HG03139 (cell line): Measurements from ENCODE around the gene PAH.

Experiments used
- ATAC-seq: cut with Tn5 transposase; IDR thresholded peaks from one replicate; pipeline ENCODE4 v1.9.1; 2021; ENCODE audit not compliant: unreplicated experiment

Gene PAH

DNA sequence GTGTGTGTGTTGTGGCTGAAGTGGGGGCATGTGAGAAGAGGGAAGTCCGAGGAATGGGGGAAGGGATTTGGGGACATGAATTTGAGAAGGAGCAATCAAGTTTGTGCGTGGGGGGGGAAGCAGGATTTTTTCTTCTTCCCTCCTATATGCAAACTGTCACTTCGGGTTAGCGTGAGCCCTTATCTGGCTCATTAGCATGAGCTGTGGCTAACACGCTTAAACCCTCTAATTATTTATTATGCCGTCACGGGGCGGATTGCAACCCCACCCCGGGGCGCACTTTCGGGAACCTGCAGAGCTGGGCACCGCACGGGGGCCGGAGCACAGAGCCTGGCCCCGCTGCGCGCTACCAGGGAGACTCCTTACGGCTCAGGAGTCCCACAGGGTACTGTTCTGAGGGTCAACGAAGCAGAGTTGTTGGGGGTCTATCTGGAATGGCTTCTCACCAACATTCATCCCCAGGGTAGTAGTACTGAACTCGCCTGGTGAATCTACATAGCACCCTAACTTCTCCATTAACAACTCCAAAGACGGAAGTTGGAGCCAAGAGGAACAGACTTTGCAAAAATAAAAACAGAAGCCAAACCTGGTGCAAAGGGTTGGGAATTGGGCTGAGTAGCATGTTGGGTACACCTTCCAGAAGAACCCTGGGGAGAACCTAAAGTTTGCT is 34.0 kb upstream of the PAH start:
- ATAC-seq = no peak

DNA sequence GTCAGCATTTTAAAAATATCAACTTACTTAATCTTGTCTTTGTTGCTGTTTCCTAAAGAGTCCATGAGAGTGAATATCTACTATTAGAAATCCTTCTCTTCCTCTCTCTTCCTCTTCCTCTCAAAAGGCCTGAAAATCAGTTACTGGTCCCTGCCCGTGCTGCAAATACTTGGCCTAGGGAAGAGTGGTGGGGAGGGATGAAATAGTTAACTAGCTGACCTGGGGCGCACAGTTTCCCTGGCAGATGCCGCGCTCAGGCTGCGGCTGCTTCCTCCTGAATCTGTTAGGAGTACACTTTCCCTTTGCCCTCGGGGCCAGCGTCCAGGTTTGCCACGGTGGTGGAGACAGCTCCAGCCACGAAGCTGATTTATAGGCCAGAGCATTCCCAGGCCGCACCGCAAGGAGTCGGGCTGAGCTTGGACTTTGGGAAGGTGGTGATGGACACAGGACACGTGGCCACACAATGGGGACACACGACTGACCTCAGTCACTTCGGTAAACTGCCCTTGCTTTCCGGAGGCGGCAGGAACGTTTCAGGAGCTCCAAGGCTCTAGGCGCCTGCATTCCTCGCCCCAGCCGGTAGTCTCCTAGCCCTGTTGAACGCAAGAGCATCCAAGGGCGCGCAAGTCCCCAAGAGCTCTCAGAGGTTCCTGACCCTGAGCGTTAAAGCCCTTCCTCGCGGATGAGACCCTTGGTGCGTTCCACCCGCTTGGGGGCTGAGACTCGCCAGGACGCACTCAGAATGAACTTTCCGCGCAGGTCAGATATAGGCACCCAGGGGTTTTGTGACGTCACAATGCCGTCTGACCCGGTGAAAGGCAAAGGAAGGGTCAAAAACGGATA is 33.3 kb upstream of the PAH start:
- no peak for ATAC-seq

DNA sequence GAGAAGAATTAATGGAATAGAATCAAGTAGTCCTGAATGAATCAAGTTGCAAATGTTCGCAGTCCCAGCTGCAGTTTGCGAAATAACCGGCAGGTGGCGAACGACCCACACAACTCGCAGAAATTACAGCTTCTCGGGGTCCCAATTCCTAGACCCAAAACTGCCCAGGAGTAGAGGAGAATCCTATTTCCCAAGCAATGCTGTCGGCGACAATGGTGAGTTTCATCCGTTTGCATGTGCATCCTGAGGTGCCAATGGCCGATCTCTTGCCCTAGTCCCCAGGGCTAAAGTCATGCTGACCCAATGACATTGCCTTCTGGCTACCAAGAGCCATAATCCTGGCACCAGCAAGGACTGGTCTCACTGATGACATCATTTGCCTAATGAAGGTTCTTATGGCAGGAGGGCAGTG is 31.9 kb upstream of the PAH start:
- no peak for ATAC-seq

DNA sequence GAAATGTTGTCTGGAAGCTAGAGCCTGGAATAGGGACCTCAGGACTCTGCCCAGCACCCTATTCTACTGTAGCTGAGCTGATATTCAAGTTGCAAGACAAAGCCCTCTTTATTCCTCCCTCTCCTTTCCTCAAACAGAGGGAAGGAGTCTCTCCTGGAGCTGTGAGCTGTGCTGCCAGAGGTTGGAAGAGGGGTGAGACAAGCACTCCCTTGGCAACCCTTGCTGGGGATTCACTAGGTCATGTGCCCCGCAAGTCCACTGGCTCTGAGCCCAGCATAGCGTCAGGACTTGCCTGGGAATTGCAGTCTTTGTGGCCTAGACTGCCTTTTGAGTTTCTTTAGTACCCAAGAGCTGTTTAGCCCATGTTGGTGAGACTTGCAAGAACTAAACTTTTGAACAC is 29.0 kb upstream of the PAH start:
- ATAC-seq = no peak

DNA sequence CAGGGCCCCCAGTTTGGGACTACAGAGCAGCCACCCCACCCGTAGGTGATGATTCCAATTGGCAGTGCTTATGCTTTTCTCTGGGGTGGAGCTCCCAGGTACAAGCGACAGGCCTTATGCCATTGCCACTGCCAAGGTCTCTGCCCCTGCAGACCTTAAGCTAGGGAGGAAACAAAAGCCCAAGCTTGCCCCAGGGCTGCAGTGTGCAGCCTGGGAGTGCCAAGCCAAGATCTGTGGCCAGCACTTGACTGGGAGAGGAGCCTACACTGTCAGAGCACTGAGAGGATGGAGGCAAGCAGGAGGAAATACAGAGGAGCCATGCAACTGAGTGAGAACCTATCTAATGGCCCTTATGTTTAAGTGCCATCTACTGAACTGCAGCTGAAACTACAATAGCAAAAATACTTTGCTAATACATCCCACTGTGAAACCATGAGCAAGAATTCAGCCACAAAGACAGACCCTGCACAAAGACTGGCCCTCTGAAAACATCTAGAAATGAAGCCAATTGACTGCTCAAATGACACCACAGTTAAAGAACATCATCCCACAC is 22.7 kb upstream of the PAH start:
- ATAC-seq = no peak

DNA sequence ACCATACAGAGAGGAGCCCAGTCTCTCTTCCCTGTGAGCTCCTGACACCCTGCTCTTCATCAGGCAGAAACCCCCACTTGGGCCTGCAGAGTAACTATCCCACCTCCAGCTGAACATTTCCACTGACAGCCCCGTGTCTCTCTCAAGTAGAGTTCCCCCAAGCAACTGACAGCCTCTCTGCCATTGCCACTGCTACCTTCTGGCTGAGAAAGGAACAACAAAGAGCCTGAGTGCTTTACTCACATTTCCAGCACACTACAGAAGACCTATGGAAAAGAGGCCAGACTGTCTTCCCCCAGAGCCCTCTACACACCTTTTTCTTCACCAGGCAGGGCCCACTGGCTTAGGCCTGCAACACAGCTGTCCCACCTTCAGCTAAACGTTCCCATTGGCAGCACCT is 22.0 kb upstream of the PAH start:
- ATAC-seq = no peak

DNA sequence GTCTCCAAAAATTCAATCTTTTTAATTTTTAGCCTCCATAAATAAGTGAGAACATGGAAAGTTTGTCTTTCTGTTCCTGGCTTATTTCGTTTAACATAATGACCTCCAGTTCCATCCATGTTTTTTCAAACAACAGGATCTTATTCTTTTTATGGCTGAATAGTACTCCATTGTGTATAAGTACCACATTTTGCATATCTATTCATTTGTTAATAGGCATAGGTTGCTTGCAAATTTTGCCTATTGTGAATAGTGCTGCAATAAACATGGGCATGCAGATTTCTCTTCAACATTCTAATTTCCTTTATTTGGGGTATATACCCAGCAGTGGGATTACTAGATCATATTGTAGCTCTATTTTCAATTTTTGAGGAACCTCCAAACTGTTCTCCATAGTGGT is 16.1 kb upstream of the PAH start:
- no peak for ATAC-seq

DNA sequence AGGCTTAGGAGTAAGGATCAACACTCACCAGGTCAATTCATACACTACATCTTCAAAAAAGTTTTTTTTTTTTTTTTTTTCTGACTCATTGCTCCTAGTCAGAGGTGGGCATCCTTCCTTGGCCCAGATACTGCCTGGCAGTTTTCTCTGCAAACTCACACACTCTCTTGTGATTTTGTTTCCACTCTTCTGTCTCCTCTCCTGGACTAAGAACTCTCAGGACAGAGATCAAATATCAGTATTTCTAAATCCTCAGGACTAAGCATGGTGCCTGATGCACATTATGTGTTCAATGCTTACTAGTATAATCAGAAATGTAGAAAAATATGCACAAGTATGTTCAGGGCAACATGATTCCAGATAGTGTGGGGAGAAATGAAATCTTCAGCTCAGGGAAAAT is 10.2 kb upstream of the PAH start:
- no peak for ATAC-seq

DNA sequence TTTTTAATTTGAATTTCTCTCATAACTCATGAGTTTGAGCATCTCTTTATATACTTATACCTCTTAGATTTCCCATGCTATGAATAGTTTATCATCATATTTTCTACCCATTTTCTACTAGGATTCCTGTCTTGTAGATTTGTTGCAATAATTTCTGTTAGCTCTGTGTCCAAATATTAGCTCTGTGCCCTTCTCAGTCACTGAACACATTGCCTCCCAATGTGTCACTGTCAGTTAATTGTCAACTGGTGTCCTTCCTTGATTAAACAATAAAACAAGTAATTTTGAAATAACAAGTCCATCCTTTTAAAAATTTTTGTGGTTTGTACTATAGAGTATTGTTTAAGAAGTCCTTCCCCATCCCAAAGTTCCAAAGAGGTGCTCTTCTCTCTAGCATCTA is 4.2 kb upstream of the PAH start:
- ATAC-seq = no peak

DNA sequence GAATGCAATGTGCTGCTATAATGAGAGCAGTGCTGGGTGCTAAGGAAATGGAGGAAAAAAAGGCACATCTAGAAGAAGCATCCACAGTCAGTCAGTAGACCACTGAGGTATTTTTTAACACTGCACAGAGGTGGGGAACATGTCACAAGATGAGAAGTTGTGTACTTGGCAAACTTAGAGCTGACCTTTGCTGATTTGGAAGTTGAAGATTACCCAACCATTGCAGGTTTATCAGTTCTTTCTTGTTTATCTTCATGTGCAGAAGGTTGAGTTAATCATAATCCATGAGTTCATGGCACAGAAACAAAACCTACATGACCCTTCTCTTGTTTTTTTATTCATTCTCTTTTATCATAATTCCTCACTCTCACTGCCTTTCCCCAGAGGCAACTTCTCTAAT is 3.2 kb upstream of the PAH start:
- ATAC-seq = no peak

DNA sequence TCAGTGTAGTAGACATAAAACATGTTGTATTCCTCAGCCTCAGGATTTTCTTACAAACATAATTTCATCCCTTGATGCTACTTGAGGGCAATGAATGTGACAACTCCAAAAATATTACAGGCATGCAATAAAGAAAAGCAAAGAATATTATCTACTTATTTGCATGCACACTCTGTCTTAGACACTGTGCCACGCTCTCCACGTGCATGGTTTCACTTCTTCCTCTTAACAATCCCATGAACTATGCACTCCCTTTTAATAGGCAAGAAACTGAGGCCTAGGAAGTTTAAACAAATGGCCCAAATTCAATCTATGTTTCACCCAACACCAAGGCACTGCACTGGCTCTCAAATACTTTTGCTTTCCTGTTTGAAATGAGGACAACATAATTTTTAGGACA is 1.8 kb upstream of the PAH start:
- ATAC-seq = no peak

DNA sequence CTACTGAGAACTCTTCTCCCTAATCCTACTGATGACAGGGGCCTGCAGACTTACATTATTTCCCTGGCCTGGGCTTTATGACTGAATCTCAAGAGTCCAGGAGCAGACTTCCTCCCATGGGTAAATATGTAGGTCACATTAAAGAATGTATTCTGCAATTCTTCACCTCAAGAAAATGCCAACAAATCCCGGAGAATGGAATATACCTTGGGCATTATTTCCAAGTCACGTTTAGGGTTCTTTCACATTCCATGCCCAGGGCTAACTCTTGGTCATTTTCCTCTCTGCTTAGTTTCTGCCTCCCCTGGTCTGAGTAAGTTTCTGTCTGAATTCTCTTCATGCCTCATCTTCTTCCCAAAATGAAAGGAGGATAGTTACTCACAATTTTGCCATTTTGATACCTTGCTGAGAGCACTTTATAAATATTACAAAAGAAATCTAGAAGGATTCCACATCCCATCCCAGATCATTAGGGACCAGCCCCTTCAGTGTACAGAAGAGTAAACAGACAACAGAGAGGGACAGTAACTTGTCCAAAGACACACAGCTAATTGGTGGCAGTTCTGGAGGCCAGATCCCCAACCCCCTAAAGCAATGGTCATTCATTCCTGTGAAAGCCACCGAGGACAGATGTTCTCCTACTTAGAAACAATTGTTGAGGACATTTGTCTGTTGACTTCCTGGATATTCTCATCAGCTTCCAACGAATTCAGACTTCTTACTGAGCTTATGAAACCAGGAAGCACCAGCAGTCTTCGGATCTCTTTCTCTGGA is 605 bp downstream of the PAH start:
- no peak for ATAC-seq

DNA sequence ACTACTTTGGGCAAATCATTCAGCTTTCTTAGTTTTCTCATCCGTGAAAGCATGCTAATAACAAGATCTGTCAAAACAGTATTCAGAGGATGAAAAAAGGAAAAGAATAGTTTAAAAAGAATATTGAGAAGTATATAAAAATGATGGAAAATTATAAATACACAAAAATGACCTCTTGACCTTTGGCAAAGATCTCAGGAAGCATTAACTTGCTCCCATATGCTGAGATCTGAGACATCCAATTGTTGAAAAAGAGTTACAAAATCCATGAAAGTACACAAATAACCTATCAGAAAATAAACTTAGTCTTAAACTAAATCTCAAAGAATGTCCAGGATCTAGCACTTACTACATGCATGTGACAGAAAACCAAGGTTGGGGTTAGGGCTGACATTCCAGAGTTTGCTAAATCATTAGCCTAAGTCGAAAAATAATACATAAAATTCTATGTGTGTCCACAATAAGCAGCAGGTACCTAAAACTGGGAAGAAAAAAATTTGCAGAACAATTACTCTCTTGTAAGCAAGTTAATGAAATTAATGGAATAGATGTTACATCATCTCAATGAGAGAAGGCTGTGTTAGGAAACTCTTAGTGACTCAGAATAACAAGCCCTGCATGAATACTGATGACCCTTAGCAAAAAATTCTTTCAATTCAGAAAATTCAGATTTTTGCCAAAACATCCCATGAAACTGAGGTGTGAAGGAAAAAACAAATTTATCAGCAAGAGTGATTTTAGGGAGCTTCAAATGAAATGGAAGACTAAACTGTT is 3.4 kb downstream of the PAH start:
- no peak for ATAC-seq

DNA sequence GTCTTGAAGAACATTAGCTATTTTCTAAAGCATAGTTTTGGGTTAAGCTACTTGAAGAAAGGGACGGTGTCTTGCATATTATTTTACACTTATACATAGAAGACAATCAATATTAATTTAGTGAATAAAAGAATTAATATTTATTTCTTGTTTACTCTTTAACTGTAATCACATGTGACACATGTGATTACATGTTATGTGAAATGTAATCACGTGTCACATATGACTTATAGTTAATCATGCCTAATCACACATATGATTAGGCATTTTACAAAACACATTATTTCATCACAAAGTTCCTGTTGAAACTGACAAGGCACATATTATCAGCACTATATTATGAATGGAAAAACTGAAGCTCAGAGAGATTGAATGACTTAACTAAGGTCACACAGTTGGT is 4.8 kb downstream of the PAH start:
- ATAC-seq = no peak

DNA sequence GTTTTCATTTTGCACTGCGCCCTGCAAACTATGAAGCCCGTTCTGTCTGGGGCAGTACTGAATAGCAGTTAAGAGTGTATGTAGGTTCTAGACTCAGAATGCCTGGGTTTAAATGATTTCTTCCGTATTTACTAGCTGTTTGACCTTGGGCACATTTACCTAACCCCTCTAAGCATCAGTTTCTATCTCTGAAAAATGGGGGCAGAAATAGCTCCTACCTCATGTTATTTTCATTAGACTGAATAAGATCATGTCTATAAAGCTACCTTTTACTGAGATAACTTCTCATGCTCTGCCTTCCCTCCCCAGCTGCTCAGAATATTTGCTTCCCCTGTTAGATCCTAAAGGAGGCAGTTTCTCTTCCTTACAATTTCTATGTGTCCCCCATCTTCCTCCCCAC is 5.7 kb downstream of the PAH start:
- ATAC-seq = no peak

DNA sequence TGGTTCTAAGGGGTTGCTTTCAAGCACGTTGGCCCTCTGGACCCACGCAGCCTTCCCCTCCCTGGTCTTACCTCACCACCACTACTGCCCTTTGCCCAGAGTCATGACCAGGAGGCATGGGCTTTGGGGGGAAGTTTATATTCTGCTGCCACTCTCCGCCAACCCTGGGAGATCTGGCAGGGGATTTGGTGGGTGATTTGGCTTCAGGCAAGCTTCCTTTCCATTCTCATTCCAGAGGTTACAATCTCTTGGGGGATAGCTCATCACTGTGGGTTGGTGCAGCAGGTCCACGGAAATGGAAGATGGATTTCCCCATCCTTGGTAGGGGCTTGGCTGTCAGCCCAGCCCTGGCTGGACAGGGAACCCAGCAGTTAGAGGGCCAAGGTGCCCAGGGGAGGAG is 6.3 kb downstream of the PAH start:
- no peak for ATAC-seq

DNA sequence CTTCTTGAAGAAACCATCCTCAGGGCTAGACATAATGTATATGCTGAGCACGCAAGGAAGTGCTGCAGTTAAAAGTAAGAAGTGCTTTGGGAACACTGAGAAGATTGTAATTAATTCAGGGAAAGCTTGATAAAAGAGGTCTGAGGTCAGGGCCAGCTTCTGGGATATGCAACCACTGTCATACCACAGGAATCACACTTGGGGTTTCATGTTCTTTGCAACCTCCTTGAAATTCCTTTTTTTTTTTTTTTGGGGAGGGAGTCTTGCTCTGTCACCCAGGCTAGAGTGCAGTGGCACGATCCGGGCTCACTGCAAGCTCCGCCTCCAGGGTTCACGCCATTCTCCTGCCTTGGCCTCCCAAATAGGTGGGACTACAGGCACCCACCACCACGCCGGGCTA is 6.9 kb downstream of the PAH start:
- ATAC-seq = no peak

DNA sequence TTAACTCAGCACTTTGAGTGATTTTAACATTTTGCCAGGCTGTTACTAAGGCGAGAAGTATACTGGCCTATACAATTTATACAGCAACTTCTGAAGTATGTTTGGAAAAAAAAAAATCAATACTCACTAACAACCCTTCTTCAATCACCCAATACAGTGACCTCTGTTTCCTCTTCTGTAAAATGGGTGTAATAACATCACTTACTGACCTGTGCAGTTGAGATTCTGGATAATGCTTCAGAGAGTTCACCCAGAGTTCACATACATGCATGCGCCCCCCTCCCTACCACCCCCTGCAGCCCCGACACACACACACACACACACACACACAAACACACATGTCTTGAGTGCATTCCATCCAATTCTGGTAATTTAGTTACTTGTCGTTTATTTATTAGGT is 9.1 kb downstream of the PAH start:
- no peak for ATAC-seq

DNA sequence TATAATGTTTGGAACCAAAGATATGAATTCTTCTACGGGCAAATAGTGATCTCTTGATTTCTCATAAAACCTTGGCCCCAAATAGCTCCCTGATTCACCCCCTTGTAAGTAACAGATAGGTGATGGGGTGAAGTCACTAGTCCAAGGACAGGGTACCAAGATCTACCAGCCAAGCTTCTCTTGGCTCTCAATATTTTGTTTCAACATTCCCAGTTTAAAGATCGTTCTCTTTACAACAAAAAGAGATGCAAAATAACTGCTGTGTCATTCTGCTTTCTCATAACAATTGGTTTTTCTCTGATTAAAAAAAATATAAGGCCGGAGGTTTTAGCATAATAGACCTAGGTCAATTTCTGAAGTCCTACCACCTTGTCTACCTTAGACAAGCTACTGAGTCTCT is 11.8 kb downstream of the PAH start:
- no peak for ATAC-seq

DNA sequence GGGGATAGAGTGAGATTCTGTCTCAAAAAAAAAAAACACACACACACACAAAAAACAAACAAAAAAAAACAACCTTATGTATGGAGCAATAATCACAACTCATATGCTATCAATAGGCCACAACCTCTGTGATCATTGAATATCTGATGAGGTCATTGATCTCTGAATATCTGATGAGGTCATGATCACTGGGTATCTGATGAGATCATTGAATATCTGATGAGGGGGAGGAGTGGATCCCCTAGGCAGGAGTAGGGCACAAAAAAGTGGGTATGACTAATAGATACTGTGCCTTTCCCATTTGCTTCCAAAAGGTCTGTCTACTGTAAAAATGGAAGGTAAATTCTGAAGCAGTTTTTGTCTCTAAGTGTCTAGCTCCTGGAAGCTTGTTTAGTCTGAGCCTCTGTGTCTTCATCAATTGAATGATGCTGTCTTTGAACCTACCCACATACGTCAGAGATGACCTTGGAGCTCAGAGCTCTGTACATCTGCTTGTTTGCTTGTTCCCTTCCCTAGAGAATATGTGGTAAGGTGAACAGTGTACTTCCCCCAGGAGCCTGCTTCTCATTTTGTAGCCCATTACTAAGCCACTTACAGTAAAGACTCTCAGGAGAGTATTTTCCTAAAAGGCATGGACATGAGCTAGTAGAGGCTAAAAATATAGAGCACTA is 13.6 kb downstream of the PAH start:
- no peak for ATAC-seq
